ENCODE measurements around the gene PSPC1. TPM values are rescaled to one million over a fixed set of nuclear protein-coding genes. Genes with fewer than 3 reads are reported as not detected.
"Not testable (repeated sequence)": the region's sequence is repeated elsewhere in the genome, so short reads cannot be mapped to it uniquely, and the experiment has no call there.

The PSPC1 gene
- total RNA-seq, 4 donors from 2014 or later = 75.1 to 90.8 (median 86.8) TPM

GRCh38 chr13:19725320-19725719 lies 57.4 kb downstream of the PSPC1 start:
- Histone ChIP-seq H3K27ac (no peak overlapping the region), H3K9me3 (no peaks in the 10 kb centered on the region), H3K4me1 (peaks cover 0 to 7% of the 10 kb centered on the region in 2 donors), H3K4me3 (replicated peaks in 1 of 3) (no peak overlapping the region), H3K36me3 (no peaks in the 10 kb centered on the region), H3K27me3 (no peaks in the 10 kb centered on the region)
- intact Hi-C loops (cut with DNase I) = no loop called here
- no peak for DNase-seq
- 76 to 77% methylated on average over 3 of the region's 3 CpGs for WGBS, 2 donors
- no peak for TF ChIP-seq POLR2A (IDR thresholded peaks at IDR 0.05)
- no peak for TF ChIP-seq CTCF (IDR thresholded peaks at IDR 0.05)

GRCh38 chr13:19720039-19720438 lies 62.7 kb downstream of the PSPC1 start:
- intact Hi-C loops (cut with DNase I) = no loop called here
- Histone ChIP-seq H3K4me1 (no peaks in the 10 kb centered on the region), H3K4me3 (replicated peaks in 1 of 3) (no peak overlapping the region), H3K27ac (no peak overlapping the region), H3K9me3 (no peaks in the 10 kb centered on the region), H3K36me3 (no peaks in the 10 kb centered on the region), H3K27me3 (no peaks in the 10 kb centered on the region)
- DNase-seq = no peak
- TF ChIP-seq CTCF (IDR thresholded peaks at IDR 0.05) (no peak), POLR2A (IDR thresholded peaks at IDR 0.05) (no peak)
- WGBS, 2 donors = 85 to 91% methylated on average over 2 of the region's 2 CpGs

GRCh38 chr13:19713186-19713965 lies 69.4 kb downstream of the PSPC1 start:
- DNase-seq = no peak
- Histone ChIP-seq H3K9me3 (no peaks in the 10 kb centered on the region), H3K4me3 (replicated peaks in 1 of 3) (no peak overlapping the region), H3K27ac (no peak overlapping the region), H3K4me1 (no peaks in the 10 kb centered on the region), H3K36me3 (no peaks in the 10 kb centered on the region), H3K27me3 (no peaks in the 10 kb centered on the region)
- 76 to 80% methylated on average over 10 of the region's 10 CpGs for WGBS, 2 donors
- TF ChIP-seq POLR2A (IDR thresholded peaks at IDR 0.05) (no peak), CTCF (IDR thresholded peaks at IDR 0.05) (no peak)
- intact Hi-C loops (cut with DNase I) = no loop called here

- H3K4me1 ChIP-seq; intact Hi-C loops (cut with DNase I); H3K4me3 ChIP-seq (replicated peaks in 1 of 3); H3K27ac ChIP-seq; H3K27me3 ChIP-seq; H3K9me3 ChIP-seq; DNase-seq; H3K36me3 ChIP-seq: not testable (repeated sequence)
These were observed 73.0 kb downstream of the PSPC1 start for GRCh38 chr13:19709782-19710181.

- DNase-seq; H3K4me1 ChIP-seq; H3K9me3 ChIP-seq; intact Hi-C loops (cut with DNase I); H3K4me3 ChIP-seq (replicated peaks in 1 of 3); H3K27me3 ChIP-seq; H3K27ac ChIP-seq; H3K36me3 ChIP-seq: not testable (repeated sequence)
- 88 to 96% methylated on average over 1 of the region's 1 CpG for WGBS, 2 donors
These were observed 73.7 kb downstream of the PSPC1 start for GRCh38 chr13:19709039-19709438.

- intact Hi-C loops (cut with DNase I); DNase-seq; H3K4me1 ChIP-seq; H3K9me3 ChIP-seq; H3K27ac ChIP-seq; H3K36me3 ChIP-seq; H3K4me3 ChIP-seq (replicated peaks in 1 of 3); H3K27me3 ChIP-seq: not testable (repeated sequence)
- WGBS, 2 donors = 89 to 93% methylated on average over 6 of the region's 6 CpGs
These were observed 78.5 kb downstream of the PSPC1 start for GRCh38 chr13:19704256-19704655.

GRCh38 chr13:19701619-19702018 lies 81.1 kb downstream of the PSPC1 start:
- H3K27me3 ChIP-seq; intact Hi-C loops (cut with DNase I); H3K36me3 ChIP-seq; H3K4me3 ChIP-seq (replicated peaks in 1 of 3); H3K4me1 ChIP-seq; DNase-seq; H3K27ac ChIP-seq; H3K9me3 ChIP-seq: not testable (repeated sequence)

- DNase-seq; intact Hi-C loops (cut with DNase I); H3K9me3 ChIP-seq; H3K27ac ChIP-seq; H3K4me1 ChIP-seq; H3K27me3 ChIP-seq; H3K36me3 ChIP-seq; H3K4me3 ChIP-seq (replicated peaks in 1 of 3): not testable (repeated sequence)
- 91 to 94% methylated on average over 3 of the region's 5 CpGs for WGBS, 2 donors
These were observed 81.8 kb downstream of the PSPC1 start for GRCh38 chr13:19700963-19701362.
